GM12801 (cell line): ENCODE results near the gene ELAPOR1.

Experiments used
- CTCF ChIP-seq: IDR thresholded peaks from one replicate; pipeline ENCODE4 v1.5.1; 2011; ENCODE audit warnings: control low read depth; ENCODE audit not compliant: insufficient read length; ENCODE audit errors: extremely low read depth

The ELAPOR1 gene

DNA sequence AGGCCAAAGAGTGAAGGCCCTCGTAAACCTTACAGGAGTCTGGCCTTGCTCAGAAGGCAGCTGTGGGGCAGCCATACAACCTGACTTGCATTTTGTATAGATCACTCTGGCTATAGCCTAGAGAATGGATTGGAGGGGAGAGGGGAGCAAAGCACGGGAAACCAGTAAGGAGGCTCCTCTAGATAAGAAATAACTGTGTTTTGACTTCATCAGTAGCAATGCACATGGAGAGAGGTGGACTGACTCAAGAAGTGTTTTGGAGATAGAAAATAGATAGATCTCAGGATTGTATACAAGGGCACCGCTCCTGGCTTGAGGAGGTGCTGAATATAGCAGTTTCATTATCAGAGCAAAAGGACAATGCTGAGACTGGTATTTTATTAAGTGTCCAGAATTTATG lies 26.5 kb downstream of the ELAPOR1 start:
- TF ChIP-seq CTCF, result no peak

- TF ChIP-seq CTCF, result no peak
Observed at GRCh38 chr1:109142260-109142659, 28.3 kb downstream of the ELAPOR1 start.

GRCh38 chr1:109148987-109149561 lies 35.2 kb downstream of the ELAPOR1 start:
- TF ChIP-seq CTCF, result no peak

DNA sequence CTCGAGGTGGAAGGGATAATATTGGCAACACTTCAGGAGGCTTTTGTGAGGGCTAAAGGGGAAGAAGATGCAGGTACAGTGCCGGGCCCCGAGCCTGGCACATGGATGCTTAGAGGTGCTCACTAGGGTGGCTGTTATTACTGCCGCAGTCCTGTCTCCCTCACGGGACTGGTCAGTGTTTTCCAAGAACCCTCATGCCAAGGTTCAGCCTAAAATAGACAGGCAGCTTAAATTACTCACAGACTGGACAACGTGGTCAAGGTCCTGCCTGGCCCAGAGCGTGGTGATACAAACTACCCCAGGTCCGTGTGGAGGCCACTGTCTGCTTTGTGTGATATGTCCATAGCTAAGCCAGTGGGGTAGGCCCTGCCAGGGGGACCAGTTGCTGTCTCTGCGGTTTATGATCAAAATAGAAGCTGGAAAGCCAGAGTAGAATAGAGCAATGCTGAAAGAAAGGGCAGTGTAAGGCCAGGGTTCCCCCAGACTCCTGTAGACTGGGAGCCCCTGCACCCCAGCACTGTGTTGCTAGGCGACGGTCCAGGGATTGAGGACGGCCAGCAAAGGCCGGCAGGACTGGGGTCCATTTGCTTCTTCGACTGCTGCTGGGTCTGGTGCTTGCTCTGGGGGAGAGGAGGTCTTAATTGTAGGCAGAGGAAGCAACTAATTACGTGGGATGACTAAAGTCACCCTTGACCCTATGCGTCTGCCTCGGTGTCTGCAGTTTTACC lies 36.1 kb downstream of the ELAPOR1 start:
- no peak for TF ChIP-seq CTCF

- TF ChIP-seq CTCF, result no peak
Observed at GRCh38 chr1:109151146-109151990, 37.5 kb downstream of the ELAPOR1 start.

- TF ChIP-seq CTCF, result no peak
Observed at GRCh38 chr1:109152196-109152595, 38.3 kb downstream of the ELAPOR1 start.

- no peak for TF ChIP-seq CTCF
Observed at GRCh38 chr1:109156916-109157385, 43.0 kb downstream of the ELAPOR1 start.
